Right renal pelvis (tissue), 4 donors: ENCODE measurements around the gene RAPGEF2. TPM values are rescaled to one million over a fixed set of nuclear protein-coding genes. Genes with fewer than 3 reads are reported as not detected.

Experiments
- DNase-seq, 4 donors: peaks; one replicate each; pipeline ENCODE4 v3.0.0-alpha.2; 2013; ENCODE audit warnings: low read depth in 4 of 4, low spot score in 3 of 4, missing footprints in 1 of 4
- polyA plus RNA-seq, 4 donors: library from polyadenylated mRNA; unstranded; fragments of 120-200 nt; gene quantifications; one replicate each; pipeline ENCODE4 v1.2.1, GENCODE V29; 2013; ENCODE audit not compliant: insufficient read length in 4 of 4

The RAPGEF2 gene
- polyA plus RNA-seq, 4 donors, result 43.0 to 57.5 (median 50.4) TPM

GRCh38 chr4:159188646-159189045 is 85.8 kb downstream of the RAPGEF2 start:
- no peak for DNase-seq

- no peak for DNase-seq
Measured at GRCh38 chr4:159190651-159191050, 87.8 kb downstream of the RAPGEF2 start.

- DNase-seq, result no peak
Measured at GRCh38 chr4:159191989-159192388, 89.1 kb downstream of the RAPGEF2 start.

GRCh38 chr4:159193046-159193620 is 90.3 kb downstream of the RAPGEF2 start:
- DNase-seq, result no peak

- no peak for DNase-seq
Measured at GRCh38 chr4:159195361-159195769, 92.5 kb downstream of the RAPGEF2 start.

- no peak for DNase-seq
Measured at GRCh38 chr4:159197260-159197884, 94.5 kb downstream of the RAPGEF2 start.

- DNase-seq, result no peak
Measured at GRCh38 chr4:159197885-159198269, 95.0 kb downstream of the RAPGEF2 start.

- DNase-seq, result no peak
Measured at GRCh38 chr4:159199826-159200225, 96.9 kb downstream of the RAPGEF2 start.

GRCh38 chr4:159201168-159201567 is 98.3 kb downstream of the RAPGEF2 start:
- no peak for DNase-seq

- DNase-seq, result no peak
Measured at GRCh38 chr4:159204566-159204965, 101.7 kb downstream of the RAPGEF2 start.

- no peak for DNase-seq
Measured at GRCh38 chr4:159205466-159205865, 102.6 kb downstream of the RAPGEF2 start.

- DNase-seq, result no peak
Measured at GRCh38 chr4:159206427-159206871, 103.6 kb downstream of the RAPGEF2 start.

- DNase-seq, result no peak
Measured at GRCh38 chr4:159209249-159209648, 106.4 kb downstream of the RAPGEF2 start.

- DNase-seq, result no peak
Measured at GRCh38 chr4:159210975-159211374, 108.1 kb downstream of the RAPGEF2 start.

GRCh38 chr4:159212675-159213293 is 109.9 kb downstream of the RAPGEF2 start:
- no peak for DNase-seq

GRCh38 chr4:159216834-159217233 is 114.0 kb downstream of the RAPGEF2 start:
- DNase-seq, result no peak

- no peak for DNase-seq
Measured at GRCh38 chr4:159219862-159220261, 117.0 kb downstream of the RAPGEF2 start.

GRCh38 chr4:159220353-159220752 is 117.5 kb downstream of the RAPGEF2 start:
- no peak for DNase-seq

- DNase-seq, result no peak
Measured at GRCh38 chr4:159221280-159221679, 118.4 kb downstream of the RAPGEF2 start.

- no peak for DNase-seq
Measured at GRCh38 chr4:159222043-159222552, 119.2 kb downstream of the RAPGEF2 start.

- DNase-seq, result no peak
Measured at GRCh38 chr4:159224408-159224807, 121.5 kb downstream of the RAPGEF2 start.

GRCh38 chr4:159227378-159227777 is 124.5 kb downstream of the RAPGEF2 start:
- DNase-seq, result no peak
